Measurements from ENCODE around the gene ARHGEF37.
"Not testable (repeated sequence)": the region's sequence is repeated elsewhere in the genome, so short reads cannot be mapped to it uniquely, and the experiment has no call there.

The ARHGEF37 gene

GRCh38 chr5:149581192-149581861 lies at the start of gene ARHGEF37:
Gene ARHGEF37, plus strand, starts transcription at chr5:149581498. Its CDS starts 16,272 bp downstream, at chr5:149597770.
- peak; percentile 22 for DNase-seq

- DNase-seq: no peak
Measured at GRCh38 chr5:149532413-149532812, 48.9 kb upstream of the ARHGEF37 start.

GRCh38 chr5:149535787-149536186 lies 45.5 kb upstream of the ARHGEF37 start:
- not testable (repeated sequence) for DNase-seq

- DNase-seq: no peak
Measured at GRCh38 chr5:149537374-149537975, 43.8 kb upstream of the ARHGEF37 start.

- no peak for DNase-seq
Measured at GRCh38 chr5:149540089-149540488, 41.2 kb upstream of the ARHGEF37 start.

- no peak for DNase-seq
Measured at GRCh38 chr5:149541893-149542292, 39.4 kb upstream of the ARHGEF37 start.

GRCh38 chr5:149543361-149544027 lies 37.8 kb upstream of the ARHGEF37 start:
- DNase-seq: no peak

GRCh38 chr5:149544028-149544420 lies 37.3 kb upstream of the ARHGEF37 start:
- DNase-seq: no peak

- DNase-seq: no peak
Measured at GRCh38 chr5:149545327-149545726, 36.0 kb upstream of the ARHGEF37 start.

- no peak for DNase-seq
Measured at GRCh38 chr5:149546974-149547373, 34.3 kb upstream of the ARHGEF37 start.

- peak; percentile 52 for DNase-seq
Measured at GRCh38 chr5:149549461-149550267, 31.6 kb upstream of the ARHGEF37 start.

GRCh38 chr5:149550268-149550583 lies 31.1 kb upstream of the ARHGEF37 start:
- DNase-seq: peak; percentile 27

- DNase-seq: no peak
Measured at GRCh38 chr5:149550594-149551226, 30.6 kb upstream of the ARHGEF37 start.

GRCh38 chr5:149551227-149552037 lies 29.9 kb upstream of the ARHGEF37 start, which contains the start of gene CSNK1A1:
Gene CSNK1A1, minus strand, starts transcription at chr5:149551439. Its CDS starts 475 bp downstream, at chr5:149550964.
- DNase-seq: peak; percentile 99

- no peak for DNase-seq
Measured at GRCh38 chr5:149552038-149552494, 29.2 kb upstream of the ARHGEF37 start.

- DNase-seq: no peak
Measured at GRCh38 chr5:149552553-149553160, 28.6 kb upstream of the ARHGEF37 start.

- no peak for DNase-seq
Measured at GRCh38 chr5:149559706-149560105, 21.6 kb upstream of the ARHGEF37 start.

- DNase-seq: no peak
Measured at GRCh38 chr5:149561848-149562247, 19.4 kb upstream of the ARHGEF37 start.

GRCh38 chr5:149563466-149563865 lies 17.8 kb upstream of the ARHGEF37 start:
- no peak for DNase-seq

- DNase-seq: peak; percentile 72
Measured at GRCh38 chr5:149564542-149565140, 16.7 kb upstream of the ARHGEF37 start.

GRCh38 chr5:149567226-149567625 lies 14.1 kb upstream of the ARHGEF37 start:
- DNase-seq: no peak

All from CD4-positive, alpha-beta T cell treated with Interleukin-12 subunit alpha and Interleukin-12 subunit beta, for 1 hour (primary cell).